Measurements from ENCODE around the gene RNASEH2C. TPM values are rescaled to one million over a fixed set of nuclear protein-coding genes. Genes with fewer than 3 reads are reported as not detected.
"Not testable (repeated sequence)": the region's sequence is repeated elsewhere in the genome, so short reads cannot be mapped to it uniquely, and the experiment has no call there.

The RNASEH2C gene
- total RNA-seq, 1 donor from 2014 or later = 76.5 TPM

DNA sequence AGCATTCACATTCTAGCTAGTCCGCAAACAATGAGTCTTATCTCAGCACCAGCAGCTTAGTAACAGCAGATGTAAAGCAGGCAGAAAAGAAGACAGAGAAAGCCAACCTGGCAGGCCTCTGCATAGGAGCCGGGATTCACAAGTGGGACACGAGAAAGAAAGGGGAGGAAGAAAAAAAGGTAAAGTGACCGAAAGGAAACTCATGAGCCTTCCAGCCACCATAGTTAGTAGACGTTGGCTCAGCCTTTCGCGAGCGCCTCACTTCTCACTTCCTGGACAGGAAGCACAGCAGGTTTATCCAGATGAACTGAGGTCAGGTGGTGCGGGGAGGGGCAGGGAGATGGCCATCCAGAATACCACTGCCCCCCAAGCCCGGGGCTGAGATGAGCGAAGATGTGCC, 28.2 kb downstream of the RNASEH2C start:
- DNase-seq (ENCODE audit: extremely low read depth, low read depth, low spot score) = no peak

DNA sequence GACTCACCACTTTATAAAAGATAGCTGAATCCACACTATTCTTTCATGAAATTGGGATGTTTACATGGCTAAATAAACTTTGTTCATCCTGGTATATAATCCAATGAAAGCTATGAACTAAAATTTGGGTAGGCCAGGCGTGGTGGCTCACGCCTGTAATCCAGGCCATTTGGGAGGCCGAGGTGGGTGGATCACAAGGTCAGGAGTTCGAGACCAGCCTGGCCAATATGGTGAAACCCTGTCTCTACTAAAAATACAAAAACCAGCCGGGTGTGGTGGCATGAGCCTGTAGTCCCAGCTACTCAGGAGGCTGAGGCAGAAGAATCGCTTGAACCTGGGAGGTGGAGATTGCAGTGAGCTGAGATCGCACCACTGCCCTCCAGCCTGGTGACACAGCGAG, 28.8 kb downstream of the RNASEH2C start:
- not testable (repeated sequence) for DNase-seq (ENCODE audit: extremely low read depth, low read depth, low spot score)

DNA sequence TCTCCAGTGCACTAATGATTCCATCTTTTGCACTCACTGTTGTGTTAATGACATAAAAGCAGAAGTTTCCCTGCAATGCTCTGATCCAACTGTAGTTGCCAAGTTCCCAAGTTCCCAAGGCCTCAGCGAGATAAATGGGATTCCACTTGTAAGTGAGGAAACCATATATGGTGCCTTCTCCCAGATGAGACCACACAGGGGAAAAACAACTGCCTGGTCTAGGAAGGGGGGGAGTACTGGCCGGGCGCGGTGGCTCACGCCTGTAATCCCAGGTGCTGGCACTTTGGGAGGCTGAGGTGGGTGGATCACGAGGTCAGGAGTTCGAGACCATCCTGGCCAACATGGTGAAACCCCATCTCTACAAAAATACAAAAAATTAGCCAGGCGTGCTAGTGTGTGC, 34.6 kb downstream of the RNASEH2C start:
- no peak for DNase-seq (ENCODE audit: extremely low read depth, low read depth, low spot score)

DNA sequence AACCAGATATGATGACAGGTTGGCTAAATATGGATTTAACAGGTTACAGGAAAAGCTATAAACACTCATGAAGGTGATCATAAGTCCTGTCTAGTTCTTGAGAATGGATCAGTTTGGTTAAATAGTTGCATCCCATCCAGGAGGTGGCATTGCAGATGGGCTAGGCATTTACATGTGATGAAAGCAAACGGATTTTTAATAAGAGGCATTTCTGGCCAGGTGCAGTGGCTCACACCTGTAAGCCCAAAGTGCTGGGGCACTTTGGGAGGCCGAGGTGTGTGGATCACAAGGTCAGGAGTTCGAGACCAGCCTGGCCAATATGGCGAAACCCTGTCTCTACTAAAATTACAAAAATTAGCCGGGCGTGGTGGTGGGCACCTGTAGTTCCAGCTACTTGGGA, 37.1 kb downstream of the RNASEH2C start:
- not testable (repeated sequence) for DNase-seq (ENCODE audit: extremely low read depth, low read depth, low spot score)

DNA sequence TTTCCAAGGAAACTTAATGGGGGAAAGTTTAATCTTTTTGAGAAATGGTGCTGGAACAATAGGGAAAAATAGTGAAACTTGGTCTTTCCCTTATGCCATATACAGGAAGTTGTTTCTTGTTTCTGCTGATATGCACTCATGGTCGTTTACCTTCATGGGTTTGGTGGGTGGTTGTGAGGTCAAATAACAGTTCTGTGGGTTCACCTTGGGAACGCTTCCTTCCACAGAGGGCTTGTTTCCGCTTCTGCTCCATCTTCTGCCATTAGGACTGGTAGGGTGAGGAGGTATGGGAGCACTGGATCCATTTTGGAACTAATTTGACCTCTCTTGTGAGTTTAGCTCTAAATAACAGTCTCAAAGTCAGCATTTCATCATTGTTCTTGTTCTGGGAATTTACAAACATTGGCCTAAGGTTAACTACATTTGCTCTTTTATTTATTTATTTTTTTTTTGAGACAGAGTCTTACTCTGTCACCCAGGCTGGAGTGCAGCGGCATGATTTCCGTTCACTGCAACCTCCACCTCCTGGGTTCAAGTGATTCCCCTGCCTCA, 40.3 kb downstream of the RNASEH2C start:
- no peak for DNase-seq (ENCODE audit: extremely low read depth, low read depth, low spot score)

DNA sequence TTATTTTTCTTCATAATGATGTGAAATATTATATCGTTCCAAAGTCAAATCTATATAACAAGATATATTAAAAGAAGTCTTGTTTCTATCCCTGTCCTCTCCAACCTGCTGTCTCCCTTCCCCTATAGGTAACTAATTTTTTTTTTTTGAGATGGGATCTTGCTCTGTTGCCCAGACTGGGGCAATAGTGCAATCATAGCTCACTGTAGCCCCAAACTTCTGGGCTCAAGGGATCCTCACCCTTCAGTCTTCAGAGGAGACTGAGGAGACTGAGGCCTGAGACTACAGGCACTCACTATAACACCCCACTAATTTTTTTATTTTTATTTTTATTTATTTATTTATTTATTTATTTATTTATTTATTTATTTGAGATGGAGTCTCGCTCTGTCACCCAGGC, 47.6 kb downstream of the RNASEH2C start:
- DNase-seq (ENCODE audit: extremely low read depth, low read depth, low spot score) = no peak

DNA sequence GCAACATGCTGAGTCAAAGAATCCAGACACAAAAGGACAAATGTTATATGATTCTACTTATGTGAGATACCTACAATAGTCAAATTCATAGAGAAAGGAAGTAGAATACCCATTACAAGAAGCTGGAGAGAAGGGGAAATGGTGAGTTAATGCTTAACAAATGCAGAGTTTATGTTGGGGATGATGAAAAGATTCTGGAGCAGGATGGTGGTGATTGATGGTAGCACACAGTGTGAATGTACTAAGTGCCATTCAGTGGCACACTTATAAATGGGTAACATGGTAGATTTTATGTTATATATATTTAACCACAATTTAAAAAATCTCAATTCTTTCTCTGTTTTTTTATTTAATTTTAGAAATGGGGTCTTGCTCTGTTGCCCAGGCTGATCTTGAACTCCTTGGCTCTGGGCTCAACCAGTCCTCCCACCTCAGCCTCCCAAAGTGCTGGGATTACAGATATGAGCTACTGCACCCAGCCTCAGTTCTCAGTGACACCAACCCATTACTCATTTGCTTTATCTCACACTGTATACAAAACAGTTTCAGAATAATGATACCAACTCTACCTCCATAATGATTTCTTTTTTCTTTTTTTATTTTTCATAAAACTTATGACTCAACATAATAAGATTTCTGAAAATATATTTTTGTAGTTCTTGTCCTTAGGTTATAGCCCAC, 48.3 kb downstream of the RNASEH2C start:
- DNase-seq (ENCODE audit: extremely low read depth, low read depth, low spot score) = no peak

Other genes starting within 250 kb of the RNASEH2C start
- gene MALAT1, start 221.8 kb downstream of the RNASEH2C start, total RNA-seq = 3,312 and 7,796 TPM in 2 replicates
- 94.4 and 104 TPM in 2 replicates for gene SCYL1, start 195.7 kb downstream of the RNASEH2C start, total RNA-seq
- 104 and 131 TPM in 2 replicates for gene LTBP3, start 162.4 kb downstream of the RNASEH2C start, total RNA-seq
- 59.4 and 66.4 TPM in 2 replicates for gene ZNRD2, start 150.3 kb downstream of the RNASEH2C start, total RNA-seq
- gene FAM89B, start 148.3 kb downstream of the RNASEH2C start, total RNA-seq = 63.6 and 90.4 TPM in 2 replicates
- gene EHBP1L1, start 144.7 kb downstream of the RNASEH2C start, total RNA-seq = 24.4 and 27.8 TPM in 2 replicates
- 0.58 TPM in 1 of 2 replicates, not detected in the other for gene KCNK7, start 125.0 kb downstream of the RNASEH2C start, total RNA-seq
- gene MAP3K11, start 106.6 kb downstream of the RNASEH2C start, total RNA-seq = 100 and 181 TPM in 2 replicates
- gene PCNX3, start 105.0 kb downstream of the RNASEH2C start, total RNA-seq = 51.0 and 67.8 TPM in 2 replicates
- gene SIPA1, start 82.7 kb downstream of the RNASEH2C start, total RNA-seq = 60.7 and 102 TPM in 2 replicates
- gene RELA, start 57.9 kb downstream of the RNASEH2C start, total RNA-seq = 89.0 and 118 TPM in 2 replicates
- gene KAT5, start 8.5 kb downstream of the RNASEH2C start, total RNA-seq = 38.9 and 47.5 TPM in 2 replicates
- 15.8 and 18.8 TPM in 2 replicates for gene AP5B1, start 60.2 kb upstream of the RNASEH2C start, total RNA-seq
- not detected in 2 replicates for gene OVOL1, start 66.3 kb upstream of the RNASEH2C start, total RNA-seq
- 0.63 TPM in 1 of 2 replicates, not detected in the other for gene SNX32, start 113.2 kb upstream of the RNASEH2C start, total RNA-seq
- gene CFL1, start 137.4 kb upstream of the RNASEH2C start, total RNA-seq = 2,090 and 2,212 TPM in 2 replicates
- gene MUS81, start 139.6 kb upstream of the RNASEH2C start, total RNA-seq = 50.4 and 63.4 TPM in 2 replicates
- 81.9 TPM in 2 replicates for gene EFEMP2, start 152.0 kb upstream of the RNASEH2C start, total RNA-seq
- 0.35 TPM in 1 of 2 replicates, not detected in the other for gene CTSW, start 159.0 kb upstream of the RNASEH2C start, total RNA-seq
- gene FIBP, start 167.7 kb upstream of the RNASEH2C start, total RNA-seq = 131 and 158 TPM in 2 replicates
- 201 and 204 TPM in 2 replicates for gene CCDC85B, start 169.9 kb upstream of the RNASEH2C start, total RNA-seq
- 71.4 and 97.8 TPM in 2 replicates for gene FOSL1, start 179.6 kb upstream of the RNASEH2C start, total RNA-seq
- gene C11orf68, start 198.3 kb upstream of the RNASEH2C start, total RNA-seq = 19.6 and 30.0 TPM in 2 replicates
- gene DRAP1, start 198.6 kb upstream of the RNASEH2C start, total RNA-seq = 144 and 185 TPM in 2 replicates
- not detected in 2 replicates for gene TSGA10IP, start 224.7 kb upstream of the RNASEH2C start, total RNA-seq
- gene SART1, start 240.9 kb upstream of the RNASEH2C start, total RNA-seq = 34.8 and 60.1 TPM in 2 replicates

All from glomerular endothelial cell (primary cell).